Transverse colon (tissue), 4 donors: ENCODE results near the gene HTR2B. TPM values are rescaled to one million over a fixed set of nuclear protein-coding genes. Genes with fewer than 3 reads are reported as not detected.

ENCODE experiments used
- DNase-seq: peaks from one replicate; pipeline ENCODE4 v3.0.0-alpha.2; 2019
- H3K27ac ChIP-seq, 4 donors: fragments of 200-600 bp; sonication (generic); 2 replicates each; pipeline ENCODE4 v1.5.1; 2016 to 2018; ENCODE audit warnings: inconsistent platforms in 4 of 4
- H3K27me3 ChIP-seq: fragments of 200-600 bp; sonication (generic); 2 replicates; pipeline ENCODE4 v1.5.1; 2017; ENCODE audit warnings: inconsistent platforms
- H3K36me3 ChIP-seq, 4 donors: fragments of 200-600 bp; sonication (generic); 2 replicates each; pipeline ENCODE4 v1.5.1; 2017 to 2019; ENCODE audit warnings: inconsistent platforms in 4 of 4
- H3K4me1 ChIP-seq, 4 donors: fragments of 200-600 bp; sonication (generic); 2 replicates each; pipeline ENCODE4 v1.5.1; 2017 to 2020; ENCODE audit warnings: inconsistent platforms in 4 of 4
- H3K4me3 ChIP-seq, 4 donors: fragments of 200-600 bp; sonication (generic); 1 replicate in 1 of 4; 2 replicates in 3 of 4; pipeline versions ENCODE4 v1.5.1 to v1.6.1; 2017 to 2019; ENCODE audit warnings: inconsistent platforms in 4 of 4
- H3K9me3 ChIP-seq, 2 donors: fragments of 200-600 bp; sonication (generic); 2 replicates each; pipeline ENCODE4 v1.5.1; 2017 to 2019; ENCODE audit warnings: inconsistent platforms in 2 of 2
- CTCF ChIP-seq, 5 experiments: fragments of 200-600 bp in 3 of 5; fragments of 450-650 bp in 2 of 5; sonication (generic) in 3 of 5; IDR thresholded peaks; 1 replicate in 2 of 5; 2 replicates in 3 of 5; pipeline ENCODE4 v1.5.1; 2016 to 2017; ENCODE audit warnings: antibody characterized with exemption in 5 of 5, inconsistent platforms in 3 of 5, mild to moderate bottlenecking in 2 of 5, moderate library complexity in 1 of 5
- EP300 ChIP-seq: sonication (generic); formaldehyde crosslinking; IDR thresholded peaks from one replicate; pipeline ENCODE4 v1.6.1; 2017; ENCODE audit warnings: antibody characterized with exemption, low read depth
- POLR2A ChIP-seq: fragments of 450-650 bp; IDR thresholded peaks from one replicate; pipeline ENCODE4 v1.6.1; 2016; ENCODE audit warnings: antibody characterized with exemption, mild to moderate bottlenecking, moderate library complexity
- POLR2AphosphoS5 ChIP-seq, 3 donors: sonication (generic); formaldehyde crosslinking; IDR thresholded peaks; one replicate each; pipeline ENCODE4 v1.6.1; 2016; ENCODE audit warnings: antibody characterized with exemption in 3 of 3
- WGBS, 2 donors: methylation state at CpG; one replicate each; pipeline ENCODE4 v1.1.5; 2018; ENCODE audit warnings: low coverage in 1 of 2; 5-methylcytosine and 5-hydroxymethylcytosine counted together
- in situ Hi-C, 4 donors: fragments of 200-750 bp; cut with MboI; loops; one replicate each; pipeline versions ENCODE4 v1.15.0 to v1.15.1; 2017; ENCODE audit warnings: low sequenced_read_pairs in 3 of 4, low pct_ligation_motif_present in 1 of 4, low pct_unique_long_range_greater_than_20kb in 1 of 4
- intact Hi-C: fragments of 100-400 bp; cut with DNase I; formaldehyde crosslinking; loops from one replicate; pipeline ENCODE4 v1.15.1; 2023; ENCODE audit warnings: low total_unique reads
- total RNA-seq, 4 donors: library from RNA; depleted of rRNA; stranded (reverse); fragments of >200 nt; gene quantifications; one replicate each; pipeline ENCODE4 v1.1.0, GENCODE V29; 2016

HTR2B gene
- total RNA-seq, 4 donors from 2014 or later: 0.40 to 6.2 (median 0.82) TPM; not detected in 1

- Histone ChIP-seq H3K27ac (peak overlapping the region; percentile 65 to 69 (median 67)), H3K4me1 (peaks cover 0 to 31% (median 6%) of the 10 kb centered on the region in 4 donors), H3K27me3 (no peaks in the 10 kb centered on the region), H3K36me3 (peaks cover 0 to 15% (median 1%) of the 10 kb centered on the region in 4 donors), H3K4me3 (no peak overlapping the region), H3K9me3 (peaks cover 2 to 6% of the 10 kb centered on the region in 2 donors)
- in situ Hi-C loops: loop anchor here in 1 of 4 donors (25.0 kb wide), 1 partner anchor 342 kb away; no protein-coding TSS in a partner anchor
- TF ChIP-seq EP300 (no peak), POLR2AphosphoS5 (IDR thresholded peaks at IDR 0.05) (peak in 1 of 3 donors; percentile 25)
- 44 to 55% methylated on average over 1 to 4 of the region's 4 CpGs for WGBS, 2 donors
- intact Hi-C loops: no loop called here
- DNase-seq: no peak
Observed at GRCh38 chr2:231094736-231095346, 30.0 kb downstream of the HTR2B start.

GRCh38 chr2:231093933-231094332 is 30.9 kb downstream of the HTR2B start:
- Histone ChIP-seq H3K27ac (peak overlapping the region; percentile 65 to 69 (median 66)), H3K27me3 (no peaks in the 10 kb centered on the region), H3K36me3 (peaks cover 0 to 6% (median 0%) of the 10 kb centered on the region in 4 donors), H3K4me3 (no peak overlapping the region), H3K4me1 (peaks cover 0 to 31% (median 6%) of the 10 kb centered on the region in 4 donors), H3K9me3 (peaks cover 0 to under 1% of the 10 kb centered on the region in 2 donors)
- in situ Hi-C loops: loop anchor here in 1 of 4 donors (25.0 kb wide), 1 partner anchor 343 kb away; no protein-coding TSS in a partner anchor
- intact Hi-C loops: no loop called here
- TF ChIP-seq POLR2A (no peak), CTCF (IDR thresholded peaks at IDR 0.05) (no peak), EP300 (no peak), POLR2AphosphoS5 (IDR thresholded peaks at IDR 0.05) (no peak)
- DNase-seq: peak; percentile 44
- WGBS, 2 donors: 75 to 97% methylated on average over 4 to 5 of the region's 5 CpGs

GRCh38 chr2:231088754-231089153 is 36.1 kb downstream of the HTR2B start:
- in situ Hi-C loops: loop anchor here in 1 of 4 donors (25.0 kb wide), 1 partner anchor 349 kb away; no protein-coding TSS in a partner anchor
- peaks cover 0 to 9% (median 4%) of the 10 kb centered on the region in 4 donors for H3K4me1 ChIP-seq
- no peak for DNase-seq
- WGBS, 2 donors: 43 to 49% methylated on average over 4 of the region's 4 CpGs
- peaks cover 0 to 45% (median 14%) of the 10 kb centered on the region in 4 donors for H3K36me3 ChIP-seq
- intact Hi-C loops: no loop called here
- no peak overlapping the region for H3K27ac ChIP-seq
- TF ChIP-seq CTCF (IDR thresholded peaks at IDR 0.05) (no peak), POLR2A (no peak), EP300 (no peak), POLR2AphosphoS5 (IDR thresholded peaks at IDR 0.05) (no peak)
- no peaks in the 10 kb centered on the region for H3K27me3 ChIP-seq
- H3K9me3 ChIP-seq: no peaks in the 10 kb centered on the region
- no peak overlapping the region for H3K4me3 ChIP-seq

GRCh38 chr2:231084565-231084964 is 40.3 kb downstream of the HTR2B start:
- intact Hi-C loops (no loop called here), in situ Hi-C loops (loop anchor here in 1 of 4 donors (25.0 kb wide), 1 partner anchor 353 kb away; no protein-coding TSS in a partner anchor)
- H3K27me3 ChIP-seq: no peaks in the 10 kb centered on the region
- WGBS, 2 donors: 97 to 100% methylated on average over 1 of the region's 1 CpG
- no peak overlapping the region for H3K4me3 ChIP-seq
- DNase-seq: no peak
- H3K27ac ChIP-seq: no peak overlapping the region
- peaks cover 0 to 9% (median 0%) of the 10 kb centered on the region in 4 donors for H3K4me1 ChIP-seq
- H3K9me3 ChIP-seq: no peaks in the 10 kb centered on the region
- peaks cover 0 to 85% (median 34%) of the 10 kb centered on the region in 4 donors for H3K36me3 ChIP-seq
- TF ChIP-seq CTCF (IDR thresholded peaks at IDR 0.05): no peak
- no peak for TF ChIP-seq POLR2A
- no peak for TF ChIP-seq POLR2AphosphoS5 (IDR thresholded peaks at IDR 0.05)
- no peak for TF ChIP-seq EP300
